Peyer's patch (tissue), 4 donors: Measurements from ENCODE around the gene GLP2R. TPM values are rescaled to one million over a fixed set of nuclear protein-coding genes. Genes with fewer than 3 reads are reported as not detected.

Experiments used
- DNase-seq, 3 donors: peaks; one replicate each; pipeline ENCODE4 v3.0.0-alpha.2; 2017 to 2019
- H3K27ac ChIP-seq, 4 donors: fragments of 200-600 bp; sonication (generic); one replicate each; pipeline ENCODE4 v1.5.1; 2016 to 2019
- H3K27me3 ChIP-seq, 2 donors: fragments of 200-600 bp; sonication (generic); one replicate each; pipeline ENCODE4 v1.5.1; 2019
- H3K36me3 ChIP-seq, 3 donors: fragments of 200-600 bp; sonication (generic); one replicate each; pipeline ENCODE4 v1.5.1; 2016 to 2019
- H3K4me1 ChIP-seq, 4 donors: fragments of 200-600 bp; sonication (generic); one replicate each; pipeline ENCODE4 v1.5.1; 2016 to 2019
- H3K4me3 ChIP-seq, 4 donors: fragments of 200-600 bp; sonication (generic); 1 replicate in 3 of 4; 2 replicates in 1 of 4; pipeline ENCODE4 v1.5.1; 2016 to 2019; ENCODE audit warnings: mild to moderate bottlenecking in 1 of 4
- H3K9me3 ChIP-seq, 4 donors: fragments of 200-600 bp; sonication (generic); one replicate each; pipeline ENCODE4 v1.5.1; 2016 to 2019; ENCODE audit warnings: mild to moderate bottlenecking in 1 of 4
- CTCF ChIP-seq, 6 experiments: fragments of 450-650 bp in 4 of 6; fragments of 200-600 bp in 2 of 6; sonication (generic) in 1 of 6; IDR thresholded peaks; one replicate each; pipeline ENCODE4 v1.5.1; 2017 to 2019; ENCODE audit warnings: antibody characterized with exemption in 6 of 6, mild to moderate bottlenecking in 3 of 6, moderate library complexity in 1 of 6
- POLR2A ChIP-seq, 2 donors: fragments of 450-650 bp; IDR thresholded peaks; one replicate each; pipeline ENCODE4 v1.5.1; 2017; ENCODE audit warnings: antibody characterized with exemption in 2 of 2, mild to moderate bottlenecking in 2 of 2, moderate library complexity in 2 of 2
- total RNA-seq, 4 donors: library from RNA; depleted of rRNA; stranded (reverse); fragments of >200 nt; gene quantifications; one replicate each; pipeline ENCODE4 v1.1.0, GENCODE V29; 2016

The GLP2R gene
- total RNA-seq, 4 donors from 2014 or later: 7.4 to 94.1 (median 13.8) TPM

DNA sequence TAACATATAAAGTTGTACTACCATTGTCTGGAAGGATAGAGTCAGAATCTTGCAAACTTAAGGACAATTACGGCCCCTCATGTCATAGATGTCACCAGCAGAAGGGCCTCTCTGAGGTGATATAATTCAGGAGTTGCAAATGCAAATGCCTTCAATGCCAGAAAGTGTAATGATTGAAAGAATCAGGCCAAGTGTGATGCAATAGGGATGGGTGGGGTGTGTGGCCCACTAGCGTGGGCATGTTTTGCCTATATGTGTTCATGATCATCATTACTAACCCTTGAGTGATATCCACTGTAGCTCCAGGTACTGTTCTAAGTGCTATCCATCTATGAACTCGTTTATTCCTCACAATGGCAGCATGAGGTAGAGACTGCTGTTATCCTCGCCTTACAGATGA is 35.4 kb upstream of the GLP2R start:
- no peak for DNase-seq
- H3K9me3 ChIP-seq: no peaks in the 10 kb centered on the region
- no peaks in the 10 kb centered on the region for H3K36me3 ChIP-seq
- no peak overlapping the region for H3K27ac ChIP-seq
- TF ChIP-seq CTCF (IDR thresholded peaks at IDR 0.05) (no peak), POLR2A (IDR thresholded peaks at IDR 0.05) (no peak)
- H3K27me3 ChIP-seq: no peaks in the 10 kb centered on the region
- H3K4me3 ChIP-seq: no peak overlapping the region
- no peaks in the 10 kb centered on the region for H3K4me1 ChIP-seq

- no peaks in the 10 kb centered on the region for H3K4me1 ChIP-seq
- TF ChIP-seq POLR2A (IDR thresholded peaks at IDR 0.05): no peak
- no peak for TF ChIP-seq CTCF (IDR thresholded peaks at IDR 0.05)
- H3K9me3 ChIP-seq: no peaks in the 10 kb centered on the region
- DNase-seq: no peak
- no peak within 1 kb of the TSS for H3K27ac ChIP-seq
- H3K27me3 ChIP-seq: no peaks in the 10 kb centered on the region
- H3K36me3 ChIP-seq: no peaks in the 10 kb centered on the region
- H3K4me3 ChIP-seq: no peak within 1 kb of the TSS
Observed at GRCh38 chr17:9790889-9791876, 34.5 kb upstream of the GLP2R start, which contains the start of gene DHRS7C. Gene DHRS7C (minus strand): TSS chr17:9791592. CDS start chr17:9791284, 308 bp downstream.

DNA sequence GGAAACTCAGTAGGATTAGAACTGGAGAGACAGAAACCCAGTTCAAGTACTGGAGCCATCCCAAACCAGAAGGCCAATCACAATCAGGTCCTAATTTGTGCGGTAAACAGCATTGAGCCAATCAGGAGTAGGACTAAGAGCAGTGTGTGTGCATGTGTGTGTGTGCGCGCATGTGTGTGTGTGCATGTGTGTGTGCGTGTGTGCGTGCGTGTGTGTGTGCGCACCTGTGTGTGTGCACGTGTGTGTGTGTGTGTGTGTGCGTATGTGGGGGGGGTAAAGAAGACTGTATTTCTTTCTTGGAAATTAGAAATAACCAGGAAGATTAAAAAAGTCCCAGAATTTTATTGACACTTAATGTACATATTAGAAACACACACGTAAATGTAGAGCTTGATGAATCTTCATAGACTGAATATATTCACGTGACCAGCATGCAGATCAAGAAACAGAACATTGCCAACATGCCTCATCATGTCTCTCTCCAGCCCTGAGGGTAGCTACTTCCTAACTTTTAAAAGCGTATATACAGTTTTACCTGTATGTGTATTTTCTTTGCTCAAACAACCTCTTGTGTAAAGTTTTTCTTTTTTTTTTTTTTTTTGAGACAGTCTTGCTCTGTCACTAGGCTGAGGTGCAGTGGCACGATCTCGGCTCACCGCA is 33.4 kb upstream of the GLP2R start:
- no peak overlapping the region for H3K27ac ChIP-seq
- no peaks in the 10 kb centered on the region for H3K9me3 ChIP-seq
- no peak for DNase-seq
- no peak overlapping the region for H3K4me3 ChIP-seq
- H3K27me3 ChIP-seq: no peaks in the 10 kb centered on the region
- no peaks in the 10 kb centered on the region for H3K36me3 ChIP-seq
- TF ChIP-seq POLR2A (IDR thresholded peaks at IDR 0.05) (no peak), CTCF (IDR thresholded peaks at IDR 0.05) (no peak)
- H3K4me1 ChIP-seq: no peaks in the 10 kb centered on the region

DNA sequence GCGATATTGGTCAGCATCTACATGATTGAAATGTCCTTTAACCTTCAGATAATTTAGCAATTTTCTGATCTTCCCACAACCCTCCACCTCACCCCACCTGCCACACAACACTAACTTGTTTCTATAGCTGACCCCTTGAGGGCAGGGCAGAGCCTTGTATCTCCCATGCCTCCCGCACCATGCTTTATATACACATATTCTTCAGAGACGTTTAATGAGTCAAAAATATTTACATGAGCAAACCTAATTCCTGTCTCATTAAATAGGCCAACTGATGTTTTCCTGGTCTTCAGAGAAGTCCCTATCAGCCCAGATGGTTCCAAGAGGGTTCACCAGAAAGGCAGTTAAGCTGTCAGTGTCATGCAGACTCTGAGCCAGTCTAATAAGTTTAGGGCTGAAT is 27.7 kb upstream of the GLP2R start:
- Histone ChIP-seq H3K4me1 (no peaks in the 10 kb centered on the region), H3K36me3 (no peaks in the 10 kb centered on the region), H3K27me3 (no peaks in the 10 kb centered on the region), H3K9me3 (no peaks in the 10 kb centered on the region), H3K27ac (no peak overlapping the region), H3K4me3 (no peak overlapping the region)
- TF ChIP-seq CTCF (IDR thresholded peaks at IDR 0.05) (no peak), POLR2A (IDR thresholded peaks at IDR 0.05) (no peak)
- DNase-seq: no peak

- DNase-seq: no peak
- no peaks in the 10 kb centered on the region for H3K9me3 ChIP-seq
- no peaks in the 10 kb centered on the region for H3K27me3 ChIP-seq
- H3K27ac ChIP-seq: no peak overlapping the region
- H3K36me3 ChIP-seq: no peaks in the 10 kb centered on the region
- H3K4me1 ChIP-seq: no peaks in the 10 kb centered on the region
- no peak for TF ChIP-seq CTCF (IDR thresholded peaks at IDR 0.05)
- no peak for TF ChIP-seq POLR2A (IDR thresholded peaks at IDR 0.05)
- no peak overlapping the region for H3K4me3 ChIP-seq
Observed at GRCh38 chr17:9798724-9799123, 27.0 kb upstream of the GLP2R start.
